NCI-H526 treated with DMSO at 0.1 percent for 48 hours (cell line): Measurements from ENCODE around the gene ZBTB9.
A peak's percentile ranks its signal among the peaks of the same experiment; 100 is the strongest.

Experiments
- DNase-seq: peaks from one replicate; lab custom pipeline; 2025; lab: John Stamatoyannopoulos, UW

Gene ZBTB9

GRCh38 chr6:33454009-33454946 is at the start of gene ZBTB9:
Gene ZBTB9 (plus strand): TSS chr6:33454576. CDS start chr6:33455101, 525 bp downstream.
- DNase-seq: peak; percentile 92

DNA sequence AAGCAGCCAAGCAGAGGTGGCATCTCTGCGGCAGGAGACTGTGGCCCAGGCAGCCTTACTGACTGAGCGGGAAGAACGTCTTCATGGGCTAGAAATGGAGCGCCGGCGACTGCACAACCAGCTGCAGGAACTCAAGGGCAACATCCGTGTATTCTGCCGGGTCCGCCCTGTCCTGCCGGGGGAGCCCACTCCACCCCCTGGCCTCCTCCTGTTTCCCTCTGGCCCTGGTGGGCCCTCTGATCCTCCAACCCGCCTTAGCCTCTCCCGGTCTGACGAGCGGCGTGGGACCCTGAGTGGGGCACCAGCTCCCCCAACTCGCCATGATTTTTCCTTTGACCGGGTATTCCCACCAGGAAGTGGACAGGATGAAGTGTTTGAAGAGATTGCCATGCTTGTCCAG is 49.5 kb upstream of the ZBTB9 start:
- no peak for DNase-seq

- no peak for DNase-seq
Measured at GRCh38 chr6:33405386-33405940, 48.9 kb upstream of the ZBTB9 start.

- DNase-seq: no peak
Measured at GRCh38 chr6:33406126-33406525, 48.2 kb upstream of the ZBTB9 start.

GRCh38 chr6:33407132-33407718 is 47.2 kb upstream of the ZBTB9 start:
- no peak for DNase-seq

GRCh38 chr6:33410050-33410710 is 44.2 kb upstream of the ZBTB9 start:
- peak; percentile 90 for DNase-seq

DNA sequence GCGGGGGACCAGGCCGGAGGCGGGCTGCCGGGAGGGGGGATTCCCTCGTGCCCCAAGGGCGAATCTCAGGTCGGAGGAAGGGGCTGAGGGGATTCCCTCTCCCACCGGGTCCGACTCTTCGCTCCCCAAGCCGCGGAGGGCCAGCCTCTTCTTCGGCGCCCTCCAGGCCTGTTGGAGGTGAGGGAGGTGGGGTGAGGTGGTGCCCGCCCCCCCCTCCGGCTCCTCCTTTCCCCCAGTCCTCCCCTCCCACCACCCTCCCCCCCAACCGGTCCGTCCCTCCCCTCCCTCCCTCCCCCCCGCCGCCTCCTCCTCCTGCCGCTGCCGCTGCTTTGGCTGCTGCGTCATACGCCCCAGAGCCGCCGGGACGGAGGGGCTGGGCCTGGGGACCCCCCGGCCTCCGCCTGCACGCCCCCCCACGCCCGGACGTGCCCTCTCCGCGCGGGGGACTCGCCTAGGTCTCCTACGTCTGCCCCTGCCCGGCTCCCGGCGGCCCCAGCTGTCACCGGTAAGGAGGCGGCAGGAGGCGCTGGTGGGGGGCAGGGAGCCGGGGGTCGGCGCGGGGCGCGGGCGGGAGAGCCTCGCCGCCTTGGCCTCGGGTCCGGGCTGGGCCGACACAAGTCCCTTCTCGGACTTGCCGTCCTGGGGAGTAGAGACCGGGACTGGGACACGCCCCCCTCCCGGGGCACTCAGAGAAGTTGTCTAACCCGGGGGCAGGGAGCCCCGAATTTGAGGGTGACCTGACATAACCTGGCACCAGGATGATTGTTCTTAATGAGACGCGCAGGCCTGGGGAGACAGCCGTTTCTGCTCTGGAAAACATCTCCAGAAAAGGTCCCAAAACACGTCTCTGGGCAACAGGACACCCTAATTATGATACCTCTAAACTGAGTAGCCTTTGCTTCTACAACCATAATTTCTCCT is 43.4 kb upstream of the ZBTB9 start, which contains the start of gene PHF1:
TSS of gene PHF1 (plus strand) at position 304 of the 921 bp plus-strand sequence. CDS start 1,250 bp downstream, outside the sequence.
- peak; percentile 57 for DNase-seq

DNA sequence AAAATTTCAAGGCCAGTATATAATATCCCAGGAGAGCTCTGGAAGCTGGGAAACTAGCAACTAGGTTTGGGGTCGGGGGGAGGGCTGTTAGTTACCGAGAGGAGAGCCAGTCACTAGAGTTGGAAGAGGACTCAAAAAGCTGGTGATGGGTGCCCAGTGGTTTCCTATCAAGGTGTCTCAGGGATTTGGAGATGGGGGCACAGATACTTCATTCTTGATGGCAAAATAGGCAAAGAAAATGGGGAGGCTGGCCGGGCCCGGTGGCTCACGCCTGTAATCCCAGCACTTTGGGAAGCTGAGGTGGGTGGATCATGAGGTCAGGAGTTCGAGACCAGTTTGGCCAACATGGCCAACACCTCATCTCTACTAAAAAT is 42.8 kb upstream of the ZBTB9 start:
- DNase-seq: no peak

- no peak for DNase-seq
Measured at GRCh38 chr6:33412140-33413009, 42.0 kb upstream of the ZBTB9 start.

DNA sequence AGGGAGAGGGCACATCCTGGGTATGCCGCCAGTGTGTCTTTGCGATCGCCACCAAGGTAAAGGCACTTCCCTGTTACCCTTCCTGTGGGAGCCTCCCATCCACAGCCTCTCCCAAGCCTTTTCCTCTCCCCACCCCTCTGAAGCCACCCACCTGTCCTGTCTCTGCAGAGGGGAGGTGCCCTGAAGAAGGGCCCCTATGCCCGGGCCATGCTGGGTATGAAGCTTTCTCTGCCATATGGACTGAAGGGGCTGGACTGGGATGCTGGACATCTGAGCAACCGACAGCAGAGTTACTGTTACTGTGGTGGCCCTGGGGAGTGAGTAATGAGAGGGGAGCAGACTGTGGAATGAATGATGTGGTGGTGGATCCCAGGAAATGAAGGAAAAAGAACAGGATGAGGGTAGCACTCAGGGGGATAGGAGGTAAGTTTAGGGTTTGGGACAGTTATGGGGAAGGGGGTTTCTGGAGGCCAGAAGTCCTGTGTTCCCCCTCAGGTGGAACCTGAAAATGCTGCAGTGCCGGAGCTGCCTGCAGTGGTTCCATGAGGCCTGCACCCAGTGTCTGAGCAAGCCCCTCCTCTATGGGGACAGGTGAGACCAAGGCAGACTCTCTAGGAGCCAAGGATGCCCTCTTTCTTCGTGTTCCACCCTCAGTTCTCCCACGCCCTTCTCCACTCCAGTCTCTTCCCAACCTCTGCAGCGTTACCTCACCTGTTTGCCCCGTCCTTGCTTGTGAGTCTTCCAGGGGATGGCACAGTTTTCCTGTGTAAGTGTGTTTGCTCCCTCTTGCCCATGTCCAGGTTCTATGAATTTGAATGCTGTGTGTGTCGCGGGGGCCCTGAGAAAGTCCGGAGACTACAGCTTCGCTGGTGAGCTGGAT is 40.9 kb upstream of the ZBTB9 start:
- DNase-seq: no peak

DNA sequence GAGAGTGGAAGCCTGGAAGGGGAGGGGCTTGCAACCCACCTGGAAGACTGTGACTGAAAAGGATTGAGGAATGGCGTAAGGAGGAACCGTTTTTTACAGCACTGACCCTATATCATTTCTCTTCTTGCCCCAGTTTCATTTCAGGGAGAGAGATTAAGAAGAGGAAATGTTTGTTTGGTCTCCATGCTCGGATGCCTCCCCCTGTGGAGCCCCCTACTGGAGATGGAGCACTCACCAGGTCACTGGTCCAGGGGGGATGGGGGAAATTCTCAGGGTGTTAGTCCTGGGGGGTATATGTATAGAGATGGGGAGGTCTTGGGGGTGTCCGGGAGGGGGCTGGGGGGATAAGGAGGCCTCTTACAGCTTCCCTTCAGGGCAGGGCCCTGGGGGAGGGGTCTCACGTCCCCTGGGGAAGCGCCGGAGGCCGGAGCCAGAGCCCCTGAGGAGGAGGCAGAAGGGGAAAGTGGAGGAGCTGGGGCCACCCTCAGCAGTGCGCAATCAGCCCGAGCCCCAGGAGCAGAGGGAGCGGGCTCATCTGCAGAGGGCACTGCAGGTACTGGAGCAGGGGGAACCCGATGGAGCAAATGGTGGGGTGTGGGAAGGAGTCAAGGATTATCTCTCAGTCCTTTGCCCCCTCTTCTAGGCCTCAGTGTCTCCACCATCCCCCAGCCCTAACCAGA is 39.6 kb upstream of the ZBTB9 start:
- DNase-seq: no peak

DNA sequence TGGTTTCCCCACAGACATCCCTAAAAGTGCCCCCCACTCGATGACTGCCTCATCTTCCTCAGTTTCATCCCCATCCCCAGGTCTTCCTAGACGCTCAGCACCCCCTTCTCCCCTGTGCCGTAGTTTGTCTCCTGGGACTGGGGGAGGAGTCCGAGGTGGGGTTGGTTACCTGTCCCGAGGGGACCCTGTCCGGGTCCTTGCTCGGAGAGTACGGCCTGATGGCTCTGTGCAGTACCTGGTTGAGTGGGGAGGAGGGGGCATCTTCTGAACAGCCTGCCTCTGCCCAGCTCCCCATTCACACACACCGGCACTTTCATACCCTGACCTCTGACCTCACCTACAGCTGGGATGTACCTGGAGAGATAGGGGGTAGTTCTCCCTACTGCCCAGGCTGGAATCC is 38.5 kb upstream of the ZBTB9 start:
- no peak for DNase-seq

DNA sequence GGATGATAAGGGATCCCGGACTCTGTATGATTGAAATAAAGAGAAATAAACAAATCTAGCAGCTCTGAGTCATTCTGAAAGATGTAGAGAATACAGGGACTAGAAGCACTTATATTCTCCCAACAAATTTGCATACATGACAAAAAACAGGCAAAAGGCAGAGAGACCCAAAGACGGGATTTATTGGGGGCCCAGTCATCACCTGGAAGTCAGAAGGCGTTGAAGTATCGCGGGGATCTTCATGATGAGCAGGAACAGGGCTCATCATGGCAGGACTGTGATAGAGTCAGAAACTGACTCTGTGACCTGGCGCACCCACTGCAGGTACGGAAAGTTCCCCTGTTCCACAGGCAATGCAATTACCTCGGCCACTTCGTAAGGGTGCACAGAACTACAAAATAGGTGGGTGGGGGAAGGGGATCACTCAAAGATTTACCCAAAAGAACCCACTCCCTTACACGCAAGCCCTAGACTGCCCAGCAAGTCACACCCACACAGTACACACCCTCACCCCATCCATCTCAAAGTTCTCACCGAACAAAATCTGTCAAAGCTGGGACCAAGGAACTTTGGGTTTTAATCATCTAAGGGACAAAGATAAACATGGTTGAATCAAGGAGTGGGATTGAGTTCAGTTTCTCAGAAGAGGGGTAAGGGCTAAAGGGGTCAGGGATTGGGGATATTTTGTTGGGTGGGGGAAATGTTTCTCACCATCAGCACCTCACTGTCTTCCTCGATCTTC is 37.8 kb upstream of the ZBTB9 start:
- no peak for DNase-seq

DNA sequence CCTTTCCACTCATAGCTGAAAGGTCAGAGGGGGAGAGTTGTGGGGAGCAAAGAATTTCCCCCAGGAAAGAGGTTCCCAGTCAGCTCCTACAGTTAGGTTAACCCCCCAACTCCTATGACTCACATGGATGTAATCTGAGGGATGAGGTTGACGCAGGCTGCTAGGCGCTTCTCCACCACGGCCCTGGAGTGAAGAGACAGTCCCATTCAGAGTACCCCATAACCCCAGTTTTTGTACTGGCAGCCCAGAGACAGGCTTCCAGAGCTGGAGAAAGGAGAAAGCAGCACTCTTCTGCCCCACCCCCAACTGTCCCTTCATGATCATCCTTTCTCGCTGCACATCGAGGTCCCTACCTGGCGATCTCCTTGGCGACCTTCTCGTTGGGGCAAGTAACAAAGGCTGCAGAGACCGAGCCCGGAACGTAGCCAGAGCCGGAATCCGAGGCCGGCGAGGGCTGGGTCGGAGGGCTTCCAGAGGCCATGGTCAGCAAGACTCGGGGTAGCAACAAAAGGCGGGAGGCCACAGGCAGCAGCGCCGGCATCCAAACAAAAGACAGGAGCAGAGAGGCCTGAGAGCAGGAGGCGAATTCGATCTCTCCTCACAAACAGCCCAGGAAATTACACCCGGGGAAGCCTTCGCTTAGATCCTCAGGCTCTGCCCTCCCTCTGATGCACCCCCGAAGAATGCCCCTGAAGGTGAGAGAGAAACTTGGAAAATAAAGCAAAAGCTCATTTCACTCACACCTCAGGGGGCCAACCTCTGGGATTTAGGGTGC is 37.1 kb upstream of the ZBTB9 start:
- no peak for DNase-seq

GRCh38 chr6:33417903-33418689 is 36.3 kb upstream of the ZBTB9 start, which contains the start of gene CUTA:
Gene CUTA (minus strand): TSS chr6:33418107. CDS start chr6:33418000, 107 bp downstream.
- DNase-seq: peak; percentile 98

DNA sequence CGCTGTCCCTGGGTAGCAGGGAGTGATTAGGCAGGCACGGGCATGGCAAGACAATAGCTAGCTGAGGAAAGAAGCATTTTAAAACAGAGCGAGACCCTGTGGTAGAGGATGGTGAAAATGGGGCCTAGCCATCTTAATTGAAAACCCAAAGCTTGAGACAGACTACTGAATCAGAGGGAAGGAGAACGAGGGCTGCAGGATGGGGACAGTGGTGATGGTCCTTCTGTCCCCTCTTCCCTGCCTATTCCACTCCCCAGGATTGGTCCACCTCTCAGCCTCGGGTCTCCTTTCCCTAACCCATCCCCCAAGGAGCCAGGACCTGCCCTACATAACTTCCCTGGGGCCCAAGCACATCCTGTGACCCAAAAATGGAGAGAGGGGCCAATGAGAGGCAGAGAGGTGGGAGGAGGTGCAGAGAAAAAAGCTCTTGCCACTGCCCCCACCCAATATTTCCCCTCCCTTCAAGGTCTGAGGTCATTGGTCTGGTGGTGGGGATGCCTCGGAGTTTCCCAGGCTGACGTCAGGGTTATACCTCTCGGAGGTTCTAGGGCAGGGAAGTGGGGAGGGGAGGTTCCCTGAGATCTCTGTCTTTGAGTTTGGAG is 35.6 kb upstream of the ZBTB9 start:
- DNase-seq: no peak
